Neural cell (in vitro differentiated cells): Measurements from ENCODE around the gene DNM1. TPM values are rescaled to one million over a fixed set of nuclear protein-coding genes. Genes with fewer than 3 reads are reported as not detected.

ENCODE experiments used
- H2AFZ ChIP-seq: fragments of 200-600, 300-800 bp; sonication (generic), shearing (Covaris generic); 2 replicates; pipeline ENCODE4 v1.6.0; 2014; ENCODE audit warnings: low read depth, mild to moderate bottlenecking, antibody characterized with exemption, low read length, moderate library complexity
- H3F3A ChIP-seq: fragments of 200-600 bp; shearing (Covaris generic); 2 replicates; pipeline ENCODE4 v1.6.1; 2016; ENCODE audit warnings: mild to moderate bottlenecking, moderate library complexity, mixed read lengths, antibody characterized with exemption, low read length; ENCODE audit not compliant: insufficient read depth, poor library complexity, severe bottlenecking
- H3K27ac ChIP-seq: fragments of 200-600, 300-800 bp; sonication (generic), shearing (Covaris generic); 2 replicates; pipeline ENCODE4 v1.5.1; 2014; ENCODE audit warnings: mild to moderate bottlenecking, low read length, moderate library complexity
- H3K27me3 ChIP-seq: fragments of 300-800, 200-600 bp; sonication (generic), shearing (Covaris generic); 2 replicates; pipeline ENCODE4 v1.6.0; 2014; ENCODE audit warnings: mild to moderate bottlenecking, low read depth, low read length, moderate library complexity; ENCODE audit not compliant: insufficient read depth
- H3K36me3 ChIP-seq: fragments of 300-800, 200-600 bp; sonication (generic), shearing (Covaris generic); 2 replicates; pipeline ENCODE4 v1.5.1; 2014; ENCODE audit warnings: mild to moderate bottlenecking, antibody characterized with exemption, low read length, moderate library complexity; ENCODE audit not compliant: insufficient read depth
- H3K4me2 ChIP-seq: fragments of 300-800, 200-600 bp; sonication (generic), shearing (Covaris generic); 2 replicates; pipeline ENCODE4 v1.6.0; 2014; ENCODE audit warnings: mild to moderate bottlenecking, low read length
- H3K4me3 ChIP-seq: fragments of 300-800, 200-600 bp; sonication (generic), shearing (Covaris generic); 2 replicates; pipeline ENCODE4 v1.5.1; 2014; ENCODE audit warnings: mild to moderate bottlenecking, low read length, moderate library complexity
- H3K79me2 ChIP-seq: fragments of 200-600 bp; shearing (Covaris generic); replicated peaks from 2 replicates; pipeline ENCODE4 v1.6.0; 2014; ENCODE audit warnings: mild to moderate bottlenecking, low read length, moderate library complexity; ENCODE audit not compliant: insufficient read depth
- H3K9ac ChIP-seq: fragments of 300-800, 200-600 bp; sonication (generic), shearing (Covaris generic); 2 replicates; pipeline ENCODE4 v1.6.1; 2016; ENCODE audit warnings: mild to moderate bottlenecking, low read length, mixed read lengths
- H3K9me2 ChIP-seq: fragments of 200-600 bp; shearing (Covaris generic); 2 replicates; pipeline ENCODE4 v1.6.1; 2016; ENCODE audit warnings: mild to moderate bottlenecking, low read length, mixed read lengths; ENCODE audit not compliant: insufficient read depth
- H3K9me3 ChIP-seq: fragments of 200-600, 300-800 bp; sonication (generic), shearing (Covaris generic); 2 replicates; pipeline ENCODE4 v1.6.1; 2016; ENCODE audit warnings: mild to moderate bottlenecking, mixed run types, low read length, moderate library complexity, mixed read lengths
- H4K20me1 ChIP-seq: fragments of 200-600 bp; shearing (Covaris generic); 2 replicates; pipeline ENCODE4 v1.6.1; 2016; ENCODE audit warnings: mild to moderate bottlenecking, mixed run types; ENCODE audit not compliant: insufficient read depth
- EP300 ChIP-seq: fragments of 450-650 bp; conservative IDR thresholded peaks from 2 replicates; pipeline ENCODE4 v1.6.1; 2014; ENCODE audit warnings: antibody characterized with exemption, mild to moderate bottlenecking, moderate library complexity; ENCODE audit not compliant: poor library complexity, severe bottlenecking
- EZH2 ChIP-seq: fragments of 200-600, 300-800 bp; shearing (Covaris generic), sonication (generic); IDR thresholded peaks from 2 replicates; pipeline ENCODE4 v1.6.1; 2014; ENCODE audit warnings: antibody characterized with exemption, low read length, borderline replicate concordance, mild to moderate bottlenecking; ENCODE audit not compliant: insufficient read depth, poor library complexity, severe bottlenecking
- MXI1 ChIP-seq: fragments of 450-650 bp; conservative IDR thresholded peaks from 2 replicates; pipeline ENCODE4 v1.6.1; 2014; ENCODE audit warnings: antibody characterized with exemption, mild to moderate bottlenecking; ENCODE audit not compliant: poor library complexity, severe bottlenecking
- POLR2AphosphoS5 ChIP-seq: IDR thresholded peaks from 2 replicates; pipeline ENCODE4 v1.6.1; 2012
- RAD21 ChIP-seq: fragments of 450-650 bp; conservative IDR thresholded peaks from 2 replicates; pipeline ENCODE4 v1.6.1; 2014; ENCODE audit warnings: antibody characterized with exemption, mild to moderate bottlenecking, moderate library complexity
- SMC3 ChIP-seq: fragments of 450-650 bp; conservative IDR thresholded peaks from 2 replicates; pipeline ENCODE4 v1.6.1; 2014; ENCODE audit warnings: antibody characterized with exemption, mild to moderate bottlenecking, moderate library complexity; ENCODE audit not compliant: poor library complexity
- TAF1 ChIP-seq: IDR thresholded peaks from 2 replicates; pipeline ENCODE4 v1.6.1; 2012; ENCODE audit warnings: low read depth
- polyA plus RNA-seq: library from polyadenylated mRNA; depleted of rRNA; stranded (reverse); fragments of >200 nt; gene quantifications from 2 replicates; pipeline ENCODE4 v1.2.3, GENCODE V29; 2014
- TF ChIP-seq, protein P1 (sequence below): IDR thresholded peaks from 2 replicates; pipeline ENCODE4 v1.6.1; 2012; ENCODE audit warnings: borderline replicate concordance
- TF ChIP-seq, protein P2 (sequence below): fragments of 450-650 bp; IDR thresholded peaks from 2 replicates; pipeline ENCODE4 v1.5.1; 2014; ENCODE audit warnings: antibody characterized with exemption, mild to moderate bottlenecking, moderate library complexity; ENCODE audit not compliant: poor library complexity, severe bottlenecking

DNM1 gene
- polyA plus RNA-seq, 1 donor from 2014 or later, result 104 TPM

DNA sequence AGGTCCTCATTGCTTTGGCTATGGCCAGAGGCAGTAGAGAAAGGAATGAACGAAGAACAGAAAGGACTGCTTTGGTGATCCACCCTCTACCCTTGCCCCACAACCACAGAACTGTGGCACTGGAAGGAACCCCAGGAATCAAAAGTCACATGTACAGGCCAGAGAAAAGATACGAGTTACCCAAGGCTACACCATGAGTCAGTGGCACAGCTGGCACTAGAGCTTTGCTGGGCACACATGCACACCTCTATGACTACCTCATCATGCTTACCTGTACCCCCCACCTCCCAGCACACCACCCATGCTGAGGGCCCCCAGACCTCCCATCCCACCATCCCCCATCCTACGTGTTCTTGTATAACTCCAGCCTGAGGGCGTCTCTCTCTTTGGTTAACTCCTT, 59.5 kb downstream of the DNM1 start:
- Histone ChIP-seq H3K9ac (no peak overlapping the region), H3K4me2 (no peak overlapping the region), H3K36me3 (no peaks in the 10 kb centered on the region), H4K20me1 (no peaks in the 10 kb centered on the region), H2AFZ (no peak overlapping the region), H3K4me3 (no peak overlapping the region), H3K27me3 (no peaks in the 10 kb centered on the region), H3K79me2 (no peaks in the 10 kb centered on the region), H3K9me2 (no peaks in the 10 kb centered on the region), H3F3A (no peaks in the 10 kb centered on the region), H3K27ac (no peak overlapping the region), H3K9me3 (no peaks in the 10 kb centered on the region)
- no peak for TF ChIP-seq RAD21
- TF ChIP-seq, protein P1, sequence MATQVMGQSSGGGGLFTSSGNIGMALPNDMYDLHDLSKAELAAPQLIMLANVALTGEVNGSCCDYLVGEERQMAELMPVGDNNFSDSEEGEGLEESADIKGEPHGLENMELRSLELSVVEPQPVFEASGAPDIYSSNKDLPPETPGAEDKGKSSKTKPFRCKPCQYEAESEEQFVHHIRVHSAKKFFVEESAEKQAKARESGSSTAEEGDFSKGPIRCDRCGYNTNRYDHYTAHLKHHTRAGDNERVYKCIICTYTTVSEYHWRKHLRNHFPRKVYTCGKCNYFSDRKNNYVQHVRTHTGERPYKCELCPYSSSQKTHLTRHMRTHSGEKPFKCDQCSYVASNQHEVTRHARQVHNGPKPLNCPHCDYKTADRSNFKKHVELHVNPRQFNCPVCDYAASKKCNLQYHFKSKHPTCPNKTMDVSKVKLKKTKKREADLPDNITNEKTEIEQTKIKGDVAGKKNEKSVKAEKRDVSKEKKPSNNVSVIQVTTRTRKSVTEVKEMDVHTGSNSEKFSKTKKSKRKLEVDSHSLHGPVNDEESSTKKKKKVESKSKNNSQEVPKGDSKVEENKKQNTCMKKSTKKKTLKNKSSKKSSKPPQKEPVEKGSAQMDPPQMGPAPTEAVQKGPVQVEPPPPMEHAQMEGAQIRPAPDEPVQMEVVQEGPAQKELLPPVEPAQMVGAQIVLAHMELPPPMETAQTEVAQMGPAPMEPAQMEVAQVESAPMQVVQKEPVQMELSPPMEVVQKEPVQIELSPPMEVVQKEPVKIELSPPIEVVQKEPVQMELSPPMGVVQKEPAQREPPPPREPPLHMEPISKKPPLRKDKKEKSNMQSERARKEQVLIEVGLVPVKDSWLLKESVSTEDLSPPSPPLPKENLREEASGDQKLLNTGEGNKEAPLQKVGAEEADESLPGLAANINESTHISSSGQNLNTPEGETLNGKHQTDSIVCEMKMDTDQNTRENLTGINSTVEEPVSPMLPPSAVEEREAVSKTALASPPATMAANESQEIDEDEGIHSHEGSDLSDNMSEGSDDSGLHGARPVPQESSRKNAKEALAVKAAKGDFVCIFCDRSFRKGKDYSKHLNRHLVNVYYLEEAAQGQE, result no peak
- no peak for TF ChIP-seq POLR2AphosphoS5
- TF ChIP-seq MXI1, result no peak
- no peak for TF ChIP-seq SMC3

DNA sequence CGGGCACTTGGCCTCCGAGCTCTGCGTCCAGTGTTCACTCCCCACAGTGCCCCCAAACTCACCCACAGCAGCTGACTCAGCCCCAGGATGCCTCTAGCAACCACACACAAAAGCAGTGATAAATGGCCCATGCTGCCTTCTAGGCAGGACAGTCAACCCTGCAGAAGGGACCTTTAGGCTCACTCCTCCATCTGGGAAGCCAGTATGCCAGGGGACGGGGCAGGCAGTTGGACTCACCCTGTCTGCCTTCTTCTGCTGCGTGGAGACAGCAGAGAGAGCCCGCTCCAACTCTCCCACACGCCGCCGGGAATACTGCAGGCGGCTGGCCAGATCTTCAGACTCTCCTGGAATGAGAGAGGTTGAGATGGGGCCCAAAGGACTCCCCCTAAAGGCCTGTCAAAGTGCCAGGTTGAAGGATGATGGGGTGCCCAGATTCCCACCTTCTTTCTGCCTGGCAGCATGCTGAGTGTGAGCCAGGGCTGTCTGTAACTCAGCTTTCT, 62.2 kb downstream of the DNM1 start:
- Histone ChIP-seq H3K27ac (no peak overlapping the region), H3K9ac (no peak overlapping the region), H4K20me1 (no peaks in the 10 kb centered on the region), H3F3A (no peaks in the 10 kb centered on the region), H3K9me2 (no peaks in the 10 kb centered on the region), H3K36me3 (no peaks in the 10 kb centered on the region), H3K79me2 (no peaks in the 10 kb centered on the region), H3K4me3 (no peak overlapping the region), H3K9me3 (no peaks in the 10 kb centered on the region), H3K27me3 (no peaks in the 10 kb centered on the region), H2AFZ (no peak overlapping the region), H3K4me2 (no peak overlapping the region)
- no peak for TF ChIP-seq EP300
- no peak for TF ChIP-seq POLR2AphosphoS5
- TF ChIP-seq MXI1, result no peak
- no peak for TF ChIP-seq RAD21
- no peak for TF ChIP-seq TAF1
- TF ChIP-seq SMC3, result no peak
- TF ChIP-seq EZH2, result no peak
- TF ChIP-seq, protein P2, sequence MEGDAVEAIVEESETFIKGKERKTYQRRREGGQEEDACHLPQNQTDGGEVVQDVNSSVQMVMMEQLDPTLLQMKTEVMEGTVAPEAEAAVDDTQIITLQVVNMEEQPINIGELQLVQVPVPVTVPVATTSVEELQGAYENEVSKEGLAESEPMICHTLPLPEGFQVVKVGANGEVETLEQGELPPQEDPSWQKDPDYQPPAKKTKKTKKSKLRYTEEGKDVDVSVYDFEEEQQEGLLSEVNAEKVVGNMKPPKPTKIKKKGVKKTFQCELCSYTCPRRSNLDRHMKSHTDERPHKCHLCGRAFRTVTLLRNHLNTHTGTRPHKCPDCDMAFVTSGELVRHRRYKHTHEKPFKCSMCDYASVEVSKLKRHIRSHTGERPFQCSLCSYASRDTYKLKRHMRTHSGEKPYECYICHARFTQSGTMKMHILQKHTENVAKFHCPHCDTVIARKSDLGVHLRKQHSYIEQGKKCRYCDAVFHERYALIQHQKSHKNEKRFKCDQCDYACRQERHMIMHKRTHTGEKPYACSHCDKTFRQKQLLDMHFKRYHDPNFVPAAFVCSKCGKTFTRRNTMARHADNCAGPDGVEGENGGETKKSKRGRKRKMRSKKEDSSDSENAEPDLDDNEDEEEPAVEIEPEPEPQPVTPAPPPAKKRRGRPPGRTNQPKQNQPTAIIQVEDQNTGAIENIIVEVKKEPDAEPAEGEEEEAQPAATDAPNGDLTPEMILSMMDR, result no peak
